ENCODE measurements around the gene CHCHD3. TPM values are rescaled to one million over a fixed set of nuclear protein-coding genes. Genes with fewer than 3 reads are reported as not detected.

The CHCHD3 gene
- total RNA-seq, 1 donor from 2014 or later, result 76.8 TPM

DNA sequence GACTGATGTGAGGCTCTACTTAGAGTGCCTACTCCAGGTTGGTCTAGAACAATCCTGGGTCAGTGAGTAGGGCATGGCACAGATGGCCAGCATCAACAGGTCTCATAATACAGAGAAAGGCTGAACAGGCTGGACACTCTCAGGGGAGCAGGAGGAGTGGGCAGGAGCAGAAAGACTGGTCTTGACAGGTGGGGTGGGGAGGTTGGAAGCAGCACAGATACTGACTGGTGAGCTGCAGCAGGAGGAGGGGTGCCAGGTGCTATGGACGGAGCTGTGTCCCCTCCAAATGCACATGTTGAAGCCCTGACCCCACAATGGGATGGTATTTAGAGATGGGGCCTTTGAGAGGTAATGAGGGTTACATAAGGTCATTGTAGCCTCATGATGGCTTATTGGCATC is 315.2 kb downstream of the CHCHD3 start:
- Mint-ChIP-seq H3K27ac (no peak overlapping the region), H3K4me3 (no peak overlapping the region), H3K27me3 (ENCODE audit: insufficient read depth) (no peaks in the 10 kb centered on the region), H3K9me3 (peaks cover 19% of the 10 kb centered on the region), H3K36me3 (ENCODE audit: low read depth) (peaks cover 2% of the 10 kb centered on the region), H3K4me1 (ENCODE audit: low read depth) (peaks cover 15% of the 10 kb centered on the region)
- DNase-seq (ENCODE audit: low spot score), result no peak
- intact Hi-C loops (cut with micrococcal nuclease), result no loop called here

DNA sequence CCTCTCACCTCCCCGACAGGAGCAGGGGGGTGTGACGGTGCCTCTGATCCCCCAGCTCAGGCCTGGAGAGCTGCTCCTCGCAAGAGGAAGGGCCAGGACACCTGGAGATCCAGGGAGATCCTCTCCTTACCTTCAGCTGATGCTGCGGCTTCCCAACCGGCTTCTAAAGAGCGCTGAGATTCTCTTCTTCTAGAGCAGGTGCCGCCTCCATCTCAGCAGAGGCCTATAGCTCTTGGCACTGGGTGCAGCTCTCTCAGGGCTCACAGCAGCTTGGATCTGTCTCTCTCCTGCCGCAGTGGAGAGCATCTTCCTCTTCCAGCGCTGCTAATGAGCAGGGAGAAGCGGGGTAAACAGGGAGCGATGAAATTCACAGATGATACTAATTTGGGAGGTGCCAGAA is 316.0 kb downstream of the CHCHD3 start:
- H3K27ac Mint-ChIP-seq, result no peak overlapping the region
- H3K36me3 Mint-ChIP-seq (ENCODE audit: low read depth), result peaks cover 2% of the 10 kb centered on the region
- DNase-seq (ENCODE audit: low spot score), result no peak
- H3K27me3 Mint-ChIP-seq (ENCODE audit: insufficient read depth), result no peaks in the 10 kb centered on the region
- peaks cover 19% of the 10 kb centered on the region for H3K9me3 Mint-ChIP-seq
- H3K4me1 Mint-ChIP-seq (ENCODE audit: low read depth), result peaks cover 7% of the 10 kb centered on the region
- no peak overlapping the region for H3K4me3 Mint-ChIP-seq
- intact Hi-C loops (cut with micrococcal nuclease), result no loop called here

DNA sequence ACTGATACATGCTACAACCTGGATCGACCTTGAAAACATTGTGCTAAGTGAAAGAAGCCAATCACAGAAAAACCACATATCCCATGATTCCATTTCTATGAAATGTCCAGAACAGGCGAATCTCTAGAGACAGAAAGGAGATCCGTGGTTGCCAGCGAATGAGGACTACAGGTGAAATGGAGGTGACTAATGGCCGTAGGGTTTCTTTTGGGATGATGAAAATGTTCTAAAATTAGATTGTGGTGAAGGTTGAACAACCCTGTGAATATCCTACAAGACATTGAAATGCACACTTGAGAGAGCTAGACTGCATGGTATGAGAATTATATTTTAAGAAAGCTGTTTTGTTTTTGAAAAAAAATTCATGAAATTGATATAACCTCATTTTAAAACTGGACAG is 317.1 kb downstream of the CHCHD3 start:
- Mint-ChIP-seq H3K9me3 (peaks cover 10% of the 10 kb centered on the region), H3K4me1 (ENCODE audit: low read depth) (no peaks in the 10 kb centered on the region), H3K27me3 (ENCODE audit: insufficient read depth) (no peaks in the 10 kb centered on the region), H3K27ac (no peak overlapping the region), H3K36me3 (ENCODE audit: low read depth) (peaks cover 2% of the 10 kb centered on the region), H3K4me3 (no peak overlapping the region)
- DNase-seq (ENCODE audit: low spot score), result no peak
- intact Hi-C loops (cut with micrococcal nuclease), result no loop called here

DNA sequence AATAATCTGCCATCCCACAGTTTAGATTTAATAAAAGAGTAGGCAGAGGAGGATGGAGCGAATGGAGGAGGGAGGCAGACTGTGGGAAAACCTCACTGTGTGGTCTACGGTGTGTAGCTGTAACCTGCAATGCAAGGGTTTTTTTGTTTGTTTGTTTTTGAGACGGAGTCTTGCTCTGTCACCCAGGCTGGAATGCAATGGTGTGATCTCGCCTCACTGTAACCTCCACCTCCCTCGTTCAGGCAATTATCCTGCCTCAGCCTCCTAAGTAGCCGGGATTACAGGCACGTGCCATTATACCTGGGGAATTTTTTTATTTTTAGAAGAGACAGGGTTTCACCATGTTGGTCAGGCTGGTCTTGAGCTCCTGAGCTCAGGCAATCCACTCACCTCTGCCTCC is 321.0 kb downstream of the CHCHD3 start:
- no peak for DNase-seq (ENCODE audit: low spot score)
- Mint-ChIP-seq H3K27me3 (ENCODE audit: insufficient read depth) (no peaks in the 10 kb centered on the region), H3K9me3 (no peaks in the 10 kb centered on the region), H3K4me1 (ENCODE audit: low read depth) (no peaks in the 10 kb centered on the region), H3K36me3 (ENCODE audit: low read depth) (no peaks in the 10 kb centered on the region), H3K27ac (no peak overlapping the region), H3K4me3 (no peak overlapping the region)
- intact Hi-C loops (cut with micrococcal nuclease), result no loop called here

DNA sequence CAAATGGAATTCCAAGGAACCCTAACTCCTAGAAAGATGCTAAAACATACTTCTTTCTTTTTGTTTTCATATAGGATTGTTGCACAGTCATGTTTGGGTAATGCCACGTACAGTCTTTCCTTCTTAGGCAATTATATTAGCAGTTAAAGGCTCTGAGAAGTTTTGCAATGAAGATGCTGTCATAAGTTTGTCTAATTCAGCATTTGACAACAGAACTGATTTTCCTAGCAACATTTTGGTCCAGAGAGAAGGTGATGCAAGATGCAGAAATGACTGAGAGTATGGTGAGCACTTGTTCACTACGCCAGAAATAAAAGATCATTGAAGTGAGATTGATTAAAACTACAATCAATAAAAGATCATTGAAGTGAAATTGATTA is 321.7 kb downstream of the CHCHD3 start:
- Mint-ChIP-seq H3K27me3 (ENCODE audit: insufficient read depth) (no peaks in the 10 kb centered on the region), H3K36me3 (ENCODE audit: low read depth) (no peaks in the 10 kb centered on the region), H3K4me1 (ENCODE audit: low read depth) (no peaks in the 10 kb centered on the region), H3K4me3 (no peak overlapping the region), H3K9me3 (no peaks in the 10 kb centered on the region), H3K27ac (no peak overlapping the region)
- intact Hi-C loops (cut with micrococcal nuclease), result no loop called here
- DNase-seq (ENCODE audit: low spot score), result no peak

DNA sequence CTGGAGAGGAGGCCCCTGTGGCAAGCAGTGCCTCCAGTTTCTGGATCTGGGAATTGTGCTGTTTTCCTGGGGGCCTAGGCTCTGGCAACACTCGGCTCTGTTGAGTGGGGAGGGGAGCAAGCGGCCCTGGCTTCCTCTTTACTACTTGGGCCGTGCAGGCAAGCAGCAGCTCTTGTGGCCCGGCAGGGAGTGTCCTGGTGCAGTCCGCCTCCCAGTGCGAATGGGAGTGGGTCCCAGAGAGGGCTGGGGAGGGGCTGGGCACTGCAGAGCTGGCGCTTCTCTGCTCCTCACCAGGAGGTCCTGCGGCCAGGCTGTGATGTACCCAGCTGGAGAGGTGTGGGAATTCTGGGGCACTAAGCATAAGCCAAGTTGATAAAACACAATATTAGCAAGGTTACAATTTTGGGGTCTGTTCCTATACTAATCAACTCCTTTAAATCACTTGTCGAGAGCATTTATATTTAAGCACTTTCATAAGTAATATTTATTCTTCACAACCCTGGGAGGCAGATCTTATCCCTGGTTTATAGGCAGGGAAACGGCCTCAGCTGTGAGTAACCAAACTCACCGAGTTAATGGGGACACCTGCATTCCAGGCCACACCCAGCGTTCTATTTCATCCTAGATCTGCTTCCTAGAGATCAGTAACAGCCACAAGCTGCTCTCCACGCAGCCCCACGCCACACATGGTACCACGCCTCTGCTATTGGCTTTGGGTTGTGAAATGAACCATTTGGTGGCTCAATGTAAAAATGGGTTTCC is 322.2 kb downstream of the CHCHD3 start:
- H3K4me1 Mint-ChIP-seq (ENCODE audit: low read depth), result no peaks in the 10 kb centered on the region
- intact Hi-C loops (cut with micrococcal nuclease), result no loop called here

DNA sequence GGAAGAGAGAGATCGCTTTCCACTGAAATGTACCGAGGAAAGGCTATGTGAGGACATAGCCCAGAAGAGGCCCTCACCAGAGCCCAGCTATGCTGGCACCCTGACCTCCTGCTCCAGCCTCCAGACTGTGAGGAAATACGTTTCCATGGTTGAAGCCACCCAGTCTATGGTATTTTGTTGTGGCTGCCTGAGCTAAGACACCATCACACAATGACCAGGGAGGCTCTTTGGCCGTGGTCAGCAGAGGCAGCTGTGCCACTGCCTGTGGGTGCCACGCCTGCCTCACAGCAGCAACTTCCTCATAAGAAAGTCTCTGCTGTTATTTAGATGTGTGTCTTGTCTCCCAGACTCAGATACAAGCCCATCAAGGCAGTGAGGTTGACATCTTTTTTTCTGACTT is 322.9 kb downstream of the CHCHD3 start:
- no peaks in the 10 kb centered on the region for H3K36me3 Mint-ChIP-seq (ENCODE audit: low read depth)
- no peak overlapping the region for H3K27ac Mint-ChIP-seq
- intact Hi-C loops (cut with micrococcal nuclease), result no loop called here
- no peak overlapping the region for H3K4me3 Mint-ChIP-seq
- DNase-seq (ENCODE audit: low spot score), result no peak
- H3K9me3 Mint-ChIP-seq, result no peaks in the 10 kb centered on the region
- peaks cover 4% of the 10 kb centered on the region for H3K27me3 Mint-ChIP-seq (ENCODE audit: insufficient read depth)
- no peaks in the 10 kb centered on the region for H3K4me1 Mint-ChIP-seq (ENCODE audit: low read depth)

More for the DNA sequence above, 322.2 kb downstream of the CHCHD3 start:
- no peak overlapping the region for H3K4me3 Mint-ChIP-seq
- no peak overlapping the region for H3K27ac Mint-ChIP-seq
- no peak for DNase-seq (ENCODE audit: low spot score)
- H3K9me3 Mint-ChIP-seq, result no peaks in the 10 kb centered on the region
- H3K27me3 Mint-ChIP-seq (ENCODE audit: insufficient read depth), result peaks cover 1% of the 10 kb centered on the region
- H3K36me3 Mint-ChIP-seq (ENCODE audit: low read depth), result no peaks in the 10 kb centered on the region

DNA sequence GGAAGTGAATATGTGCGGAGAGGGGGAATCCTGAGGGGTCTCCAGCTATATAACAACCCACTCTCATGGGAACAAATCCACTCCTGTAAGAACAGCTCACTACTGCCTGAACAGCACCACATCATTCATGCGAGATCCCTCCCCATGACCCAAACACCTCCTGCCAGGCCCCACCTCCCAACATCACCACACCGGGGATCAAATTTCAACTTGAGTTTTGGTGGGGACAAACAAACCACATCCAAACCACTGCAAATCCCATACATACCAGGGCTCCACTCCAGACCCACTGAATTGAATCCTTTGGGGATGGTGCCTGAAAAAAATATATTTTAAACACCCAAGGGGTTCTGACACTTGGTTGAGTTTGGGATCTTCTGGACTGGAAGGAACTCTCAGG is 324.1 kb downstream of the CHCHD3 start:
- intact Hi-C loops (cut with micrococcal nuclease), result no loop called here

DNA sequence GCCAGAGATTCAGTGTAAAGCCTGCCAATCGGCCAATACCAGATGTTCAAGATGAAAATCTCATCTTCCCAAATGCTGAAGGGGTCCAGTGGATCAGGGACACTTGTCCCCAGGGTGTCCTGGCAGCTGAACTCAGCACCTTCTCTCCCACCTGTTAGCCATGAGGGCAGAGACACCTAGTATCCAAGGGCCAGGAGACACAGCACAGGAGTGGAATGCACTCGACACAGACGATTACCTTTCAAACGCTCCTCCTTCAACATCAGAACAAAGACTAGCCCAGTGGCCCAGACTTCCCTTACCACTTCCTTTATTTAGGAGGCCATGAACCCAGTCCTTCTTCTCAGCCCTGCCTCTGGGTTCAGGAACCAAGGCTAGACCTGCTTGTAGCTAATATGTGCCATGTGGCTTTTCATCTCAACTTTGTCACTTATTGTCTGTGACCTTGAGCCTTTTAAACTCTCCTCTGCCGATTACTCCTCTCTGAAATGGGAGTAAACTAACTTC is 325.4 kb downstream of the CHCHD3 start:
- H3K27me3 Mint-ChIP-seq (ENCODE audit: insufficient read depth), result peaks cover 4% of the 10 kb centered on the region
- no peak overlapping the region for H3K4me3 Mint-ChIP-seq
- DNase-seq (ENCODE audit: low spot score), result no peak
- no peaks in the 10 kb centered on the region for H3K9me3 Mint-ChIP-seq
- H3K4me1 Mint-ChIP-seq (ENCODE audit: low read depth), result no peaks in the 10 kb centered on the region
- intact Hi-C loops (cut with micrococcal nuclease), result no loop called here
- H3K36me3 Mint-ChIP-seq (ENCODE audit: low read depth), result no peaks in the 10 kb centered on the region
- no peak overlapping the region for H3K27ac Mint-ChIP-seq

More for the DNA sequence above, 324.1 kb downstream of the CHCHD3 start:
- no peaks in the 10 kb centered on the region for H3K36me3 Mint-ChIP-seq (ENCODE audit: low read depth)
- H3K27ac Mint-ChIP-seq, result no peak overlapping the region
- peaks cover 4% of the 10 kb centered on the region for H3K27me3 Mint-ChIP-seq (ENCODE audit: insufficient read depth)
- no peaks in the 10 kb centered on the region for H3K9me3 Mint-ChIP-seq
- no peak overlapping the region for H3K4me3 Mint-ChIP-seq
- no peak for DNase-seq (ENCODE audit: low spot score)
- H3K4me1 Mint-ChIP-seq (ENCODE audit: low read depth), result no peaks in the 10 kb centered on the region

DNA sequence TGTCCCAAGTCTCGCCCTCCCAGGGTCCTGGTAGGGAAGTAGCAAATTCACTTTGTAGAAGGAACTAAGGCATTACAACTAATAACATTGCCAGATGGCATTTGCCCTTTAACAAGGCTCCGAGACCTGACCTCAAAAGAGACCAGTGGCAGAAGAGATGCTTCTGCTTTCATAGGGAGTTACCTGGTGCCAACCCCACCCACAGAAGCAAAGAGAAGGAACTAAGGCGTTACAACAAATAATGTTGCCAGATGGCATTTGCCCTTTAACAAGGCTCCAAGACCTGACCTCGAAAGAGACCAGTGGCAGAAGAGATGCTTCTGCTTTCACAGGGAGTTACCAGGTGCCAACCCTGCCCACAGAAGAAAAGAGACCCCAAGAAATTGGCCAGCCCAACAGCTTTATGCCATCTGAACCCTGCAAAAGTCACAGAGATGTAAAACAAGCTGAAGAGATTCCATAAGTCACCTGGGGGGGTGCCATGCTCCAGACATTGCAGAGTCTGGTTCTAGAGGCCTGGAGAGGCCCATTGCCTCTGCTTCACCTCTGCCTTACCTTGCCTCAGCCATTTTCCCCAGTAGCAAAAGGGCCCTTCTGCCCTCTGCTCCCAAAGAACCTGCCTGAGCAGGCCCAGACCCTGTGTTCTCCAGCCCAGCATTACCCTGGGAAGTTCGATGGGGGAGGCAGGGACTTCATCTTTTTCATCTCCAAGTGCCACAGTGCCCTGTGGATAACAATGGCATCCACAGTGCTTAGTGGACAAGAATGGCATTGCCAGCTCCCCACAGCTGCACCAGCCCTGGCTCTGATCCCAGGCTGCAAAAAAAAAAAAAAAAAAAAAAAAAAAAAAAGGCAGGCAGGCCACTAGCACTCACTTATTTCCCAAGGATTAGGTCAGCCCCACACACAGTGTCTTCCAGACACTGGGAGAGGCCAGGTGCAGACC is 326.1 kb downstream of the CHCHD3 start:
- no peaks in the 10 kb centered on the region for H3K36me3 Mint-ChIP-seq (ENCODE audit: low read depth)
- no peaks in the 10 kb centered on the region for H3K9me3 Mint-ChIP-seq
- no peak overlapping the region for H3K4me3 Mint-ChIP-seq
- no peaks in the 10 kb centered on the region for H3K4me1 Mint-ChIP-seq (ENCODE audit: low read depth)
- H3K27me3 Mint-ChIP-seq (ENCODE audit: insufficient read depth), result peaks cover 4% of the 10 kb centered on the region
- no peak overlapping the region for H3K27ac Mint-ChIP-seq
- intact Hi-C loops (cut with micrococcal nuclease), result no loop called here
- no peak for DNase-seq (ENCODE audit: low spot score)

DNA sequence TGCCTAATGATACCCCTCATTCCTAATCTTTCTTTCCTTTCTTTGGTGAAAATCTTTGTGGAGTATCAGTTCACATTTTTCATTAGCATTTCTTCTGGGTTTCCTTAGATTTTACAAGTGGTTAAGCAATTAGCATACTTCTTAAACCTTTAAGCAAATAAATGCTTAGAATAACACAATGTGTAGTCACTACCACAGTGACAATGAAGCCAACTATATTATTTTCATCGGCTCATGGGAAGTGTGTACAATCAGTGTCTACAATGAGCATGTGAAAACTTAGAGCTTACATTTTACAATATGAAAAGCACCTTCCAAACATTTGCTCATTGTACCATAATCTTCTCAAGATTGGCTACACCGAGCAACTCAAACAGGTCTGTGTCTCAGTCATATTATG is 329.5 kb downstream of the CHCHD3 start:
- intact Hi-C loops (cut with micrococcal nuclease), result no loop called here
- H3K4me3 Mint-ChIP-seq, result no peak overlapping the region

DNA sequence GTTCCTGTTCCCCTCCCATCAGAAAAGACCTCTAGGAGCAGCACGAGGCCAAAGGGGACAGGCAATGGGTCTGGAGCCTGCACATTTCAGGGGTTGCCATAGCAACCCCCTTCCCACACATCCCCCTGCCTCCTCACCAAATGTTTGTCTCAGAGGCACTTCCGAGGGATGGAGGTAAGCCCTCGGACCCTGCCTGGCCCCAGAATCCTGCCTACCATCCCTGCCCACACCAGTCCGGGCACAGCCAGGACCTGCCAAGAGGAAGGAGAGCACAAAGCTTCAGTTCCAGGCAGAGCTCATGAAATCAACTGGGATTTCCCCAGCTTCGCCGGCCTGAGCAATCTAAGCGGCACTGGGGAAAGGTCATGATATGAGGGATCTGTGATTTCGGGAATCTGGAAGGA is 330.6 kb downstream of the CHCHD3 start:
- H3K4me1 Mint-ChIP-seq (ENCODE audit: low read depth), result no peaks in the 10 kb centered on the region
- no peak overlapping the region for H3K4me3 Mint-ChIP-seq
- intact Hi-C loops (cut with micrococcal nuclease), result no loop called here
- DNase-seq (ENCODE audit: low spot score), result no peak
- H3K27me3 Mint-ChIP-seq (ENCODE audit: insufficient read depth), result peaks cover 9% of the 10 kb centered on the region
- H3K36me3 Mint-ChIP-seq (ENCODE audit: low read depth), result no peaks in the 10 kb centered on the region
- H3K9me3 Mint-ChIP-seq, result peaks cover under 1% of the 10 kb centered on the region
- H3K27ac Mint-ChIP-seq, result no peak overlapping the region

More for the DNA sequence above, 329.5 kb downstream of the CHCHD3 start:
- DNase-seq (ENCODE audit: low spot score), result no peak
- peaks cover 7% of the 10 kb centered on the region for H3K27me3 Mint-ChIP-seq (ENCODE audit: insufficient read depth)
- H3K36me3 Mint-ChIP-seq (ENCODE audit: low read depth), result no peaks in the 10 kb centered on the region
- H3K9me3 Mint-ChIP-seq, result no peaks in the 10 kb centered on the region
- no peak overlapping the region for H3K27ac Mint-ChIP-seq
- H3K4me1 Mint-ChIP-seq (ENCODE audit: low read depth), result no peaks in the 10 kb centered on the region

All from activated T-helper 1 cell treated with anti-CD3 and anti-CD28 coated beads, Interleukin-12 subunit alpha, Interleukin-12 subunit beta, Interleukin-2, Interleukin-4 antibody, amounts not matched to agents 30 ng/mL and 10 ng/mL and 1 ng/mL, durations not matched to agents 14 hours and 24 hours and 36 hours (primary cell).